GM12892 (cell line): ENCODE results near the gene SLC6A20.

ENCODE experiments used
- POLR2A ChIP-seq: IDR thresholded peaks from 2 replicates; pipeline ENCODE4 v1.6.1; 2011; ENCODE audit warnings: low read depth, low read length, control low read depth
- POLR2AphosphoS5 ChIP-seq: IDR thresholded peaks from 2 replicates; pipeline ENCODE4 v1.6.1; 2011; ENCODE audit warnings: low read depth, low read length, control low read depth
- TAF1 ChIP-seq: IDR thresholded peaks from 2 replicates; pipeline ENCODE4 v1.6.1; 2011; ENCODE audit warnings: low read depth, mild to moderate bottlenecking, control low read depth, low read length, borderline replicate concordance

DNA sequence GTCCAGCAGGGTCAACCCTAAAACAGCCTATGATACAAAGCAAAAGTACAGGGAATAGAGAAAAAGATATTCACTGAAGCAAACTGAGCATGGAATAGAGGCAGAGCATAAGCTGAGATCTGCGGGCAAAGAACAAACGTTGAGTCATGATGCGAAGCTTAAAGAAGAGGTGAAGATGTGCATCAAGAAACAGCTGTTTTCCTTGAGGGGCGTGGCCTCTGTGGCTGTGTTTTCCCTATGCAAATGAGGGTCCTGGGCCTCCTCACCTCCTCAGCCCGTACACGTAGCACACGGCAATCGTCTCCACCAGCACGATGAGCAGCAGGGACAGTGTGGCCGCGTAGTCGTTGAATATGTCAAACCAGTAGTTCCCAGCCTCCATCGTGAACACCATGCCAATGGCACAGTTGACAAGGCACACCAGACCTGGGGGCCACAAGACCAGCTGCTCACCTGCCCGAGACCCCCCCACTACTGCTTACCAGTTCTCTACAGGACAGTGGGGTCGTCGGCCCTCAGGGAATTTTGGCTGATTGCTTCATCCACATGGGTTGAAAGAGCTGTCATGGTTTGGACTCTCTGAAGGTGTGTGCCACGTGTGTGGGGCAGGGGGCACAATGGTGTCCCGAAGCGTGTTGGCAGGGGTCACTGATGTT, 33.6 kb downstream of the SLC6A20 start:
- TF ChIP-seq POLR2A (no peak), POLR2AphosphoS5 (no peak), TAF1 (no peak)
